HCT116 (cell line): ENCODE measurements around the gene SPATA25. TPM values are rescaled to one million over a fixed set of nuclear protein-coding genes. Genes with fewer than 3 reads are reported as not detected.

ENCODE experiments used
- ATAC-seq: fragments of 200-7000 bp; cut with Tn5 transposase; 2 replicates; pipeline ENCODE4 v1.9.1; 2020; ENCODE audit warnings: mild to moderate bottlenecking, moderate library complexity
- BruUV-seq: library from RNA; stranded (reverse); fragments of 400-500 nt; replicated peaks from 2 replicates; lab custom pipeline; 2021; lab: Mats Ljungman, UMichigan
- CTCF ChIA-PET: fragments of 300-600 bp; sonication (Branson Sonifier 250); formaldehyde crosslinking; loops from one replicate; lab custom pipeline; 2021; ENCODE audit warnings: antibody characterized with exemption; lab: Charles Lee
- POLR2A ChIA-PET: fragments of 300-600, 350-600 bp; sonication (Branson Sonifier 250); formaldehyde crosslinking; loops from one replicate; lab custom pipeline; 2021; ENCODE audit warnings: antibody characterized with exemption; lab: Charles Lee
- RAD21 ChIA-PET, 2 experiments: fragments of 300-600 bp; sonication (Branson Sonifier 250); formaldehyde crosslinking; loops; one replicate each; lab custom pipeline; 2023; ENCODE audit warnings: low total read pairs in 2 of 2; ENCODE audit not compliant: uncharacterized antibody in 2 of 2, unreplicated experiment in 2 of 2, low non-redundant PET in 1 of 2; lab: Charles Lee
- DNase-seq: peaks from one replicate; pipeline ENCODE4 v3.0.0-alpha.2; 2010; ENCODE audit warnings: low read depth, low spot score
- H2AFZ ChIP-seq: fragments of 200-600 bp; shearing (Covaris generic), sonication (generic); 2 replicates; pipeline ENCODE4 v1.6.1; 2017; ENCODE audit warnings: low read depth, mixed run types, mixed read lengths, antibody characterized with exemption, low read length; ENCODE audit not compliant: poor library complexity, severe bottlenecking
- H3K27ac ChIP-seq: 2 replicates; pipeline ENCODE4 v1.5.1; 2012; ENCODE audit warnings: low read depth, low read length
- H3K27me3 ChIP-seq: fragments of 200-600 bp; sonication (generic); 2 replicates; pipeline ENCODE4 v1.6.1; 2016; ENCODE audit warnings: mixed run types, low read length, mixed read lengths; ENCODE audit not compliant: insufficient read depth
- H3K36me3 ChIP-seq, 2 experiments: fragments of 200-500 bp in 1 of 2; fragments of 200-600 bp in 1 of 2; sonication (Bioruptor generic) in 1 of 2; sonication (generic) in 1 of 2; 2 replicates each; pipeline versions ENCODE4 v1.5.1 to v1.6.1; 2014 to 2016; ENCODE audit warnings: low read length in 2 of 2, inconsistent platforms in 1 of 2, mixed read lengths in 1 of 2, mixed run types in 1 of 2; ENCODE audit not compliant: insufficient read depth in 2 of 2, control insufficient read depth in 1 of 2
- H3K4me1 ChIP-seq, 2 experiments: fragments of 200-600 bp in 1 of 2; sonication (generic) in 1 of 2; 2 replicates each; pipeline versions ENCODE4 v1.5.1 to v1.6.1; 2012 to 2017; ENCODE audit warnings: low read length in 2 of 2, inconsistent platforms in 1 of 2, mild to moderate bottlenecking in 1 of 2, mixed read lengths in 1 of 2, mixed run types in 1 of 2, moderate library complexity in 1 of 2; ENCODE audit not compliant: insufficient read depth in 2 of 2, control insufficient read depth in 1 of 2
- H3K4me2 ChIP-seq: fragments of 200-600 bp; sonication (generic); 2 replicates; pipeline ENCODE4 v1.6.1; 2017; ENCODE audit warnings: mixed run types, low read length, mixed read lengths
- H3K4me3 ChIP-seq, 2 experiments: fragments of 200-600 bp in 1 of 2; sonication (generic) in 1 of 2; replicated peaks in 1 of 2; 2 replicates each; pipeline ENCODE4 v1.5.1; 2011 to 2016; ENCODE audit warnings: low read length in 2 of 2, control low read depth in 1 of 2, low read depth in 1 of 2, mild to moderate bottlenecking in 1 of 2, mixed read lengths in 1 of 2, mixed run types in 1 of 2
- H3K79me2 ChIP-seq: fragments of 200-600 bp; sonication (generic); 2 replicates; pipeline ENCODE4 v1.6.1; 2017; ENCODE audit warnings: mild to moderate bottlenecking, mixed run types, low read length, moderate library complexity, mixed read lengths; ENCODE audit not compliant: insufficient read depth
- H3K9ac ChIP-seq: fragments of 200-600 bp; sonication (generic); 2 replicates; pipeline ENCODE4 v1.6.1; 2016; ENCODE audit warnings: low read length, mixed read lengths
- H3K9me2 ChIP-seq: fragments of 200-600 bp; sonication (generic), shearing (Covaris generic); 2 replicates; pipeline ENCODE4 v1.6.1; 2017; ENCODE audit warnings: mixed run types, mild to moderate bottlenecking, moderate library complexity; ENCODE audit not compliant: insufficient read depth
- H3K9me3 ChIP-seq, 2 experiments: fragments of 200-500 bp in 1 of 2; fragments of 200-600 bp in 1 of 2; sonication (Bioruptor generic) in 1 of 2; sonication (generic) in 1 of 2; 2 replicates each; pipeline ENCODE4 v1.6.1; 2014 to 2017; ENCODE audit warnings: low read length in 2 of 2, mixed read lengths in 2 of 2, inconsistent platforms in 1 of 2, low read depth in 1 of 2, mild to moderate bottlenecking in 1 of 2, mixed run types in 1 of 2, moderate library complexity in 1 of 2; ENCODE audit not compliant: control insufficient read depth in 1 of 2, insufficient read depth in 1 of 2
- H4K20me1 ChIP-seq: fragments of 200-600 bp; sonication (generic), shearing (Covaris generic); 2 replicates; pipeline ENCODE4 v1.6.1; 2017; ENCODE audit warnings: mixed run types, mild to moderate bottlenecking, moderate library complexity; ENCODE audit not compliant: insufficient read depth
- TCF7L2 ChIP-seq: IDR thresholded peaks from 2 replicates; pipeline ENCODE4 v1.7.0; 2011; ENCODE audit warnings: borderline replicate concordance, inconsistent platforms; ENCODE audit not compliant: insufficient read depth, insufficient read length; ENCODE audit errors: extremely low read depth
- ZBTB33 ChIP-seq: IDR thresholded peaks from 2 replicates; pipeline ENCODE4 v1.6.1; 2011; ENCODE audit warnings: mild to moderate bottlenecking, low read length, moderate library complexity; ENCODE audit not compliant: insufficient replicate concordance; ENCODE audit errors: extremely low read depth
- intact Hi-C: fragments of 100-400 bp; cut with micrococcal nuclease; formaldehyde crosslinking; loops from 2 replicates; pipeline ENCODE4 v1.10.0; 2022
- total RNA-seq: library from RNA; stranded (reverse); gene quantifications from one replicate; pipeline ENCODE4 v1.2.1, GENCODE V29; 2021; ENCODE audit not compliant: unreplicated experiment

Gene SPATA25
- total RNA-seq, 1 experiment from 2014 or later = 0.42 TPM

GRCh38 chr20:45934046-45934585 lies 46.7 kb upstream of the SPATA25 start:
- peak overlapping the region; percentile 94 to 97 for H3K4me3 ChIP-seq
- peak overlapping the region; percentile 98 for H3K9ac ChIP-seq
- H3K36me3 ChIP-seq = peaks cover 5 to 14% of the 10 kb centered on the region in 2 experiments
- no peaks in the 10 kb centered on the region for H3K9me3 ChIP-seq
- H3K79me2 ChIP-seq = peaks cover 31% of the 10 kb centered on the region
- H3K4me1 ChIP-seq = peaks cover 4 to 32% of the 10 kb centered on the region in 2 experiments; a peak in 3 of 4 replicates
- no peak overlapping the region for H2AFZ ChIP-seq
- TF ChIP-seq TCF7L2 (peak; percentile 8), ZBTB33 (no peak)
- H3K27me3 ChIP-seq = no peaks in the 10 kb centered on the region
- no TSS peak for BruUV-seq
- ATAC-seq = peak; percentile 47
- intact Hi-C loops = loop anchor here (10.0 kb wide), 2 partner anchors 99 to 389 kb away; partner anchors contain the start of genes EPPIN and SNX21
- no peaks in the 10 kb centered on the region for H4K20me1 ChIP-seq
- peak overlapping the region; percentile 100 for H3K27ac ChIP-seq
- ChIA-PET CTCF (interaction anchor here (0.8 to 2.6 kb wide), 5 partner anchors 11 to 110 kb away, joined by 3 to 30 read pairs (median 4); no protein-coding TSS in a partner anchor), POLR2A (interaction anchor here (1.0 to 2.6 kb wide), 9 partner anchors 9 to 53 kb away, joined by 3 to 36 read pairs (median 5); partner anchors contain the start of genes ZNF335 and ZSWIM1), RAD21 (no interaction called here)
- H3K9me2 ChIP-seq = no peaks in the 10 kb centered on the region
- DNase-seq = peak; percentile 15
- H3K4me2 ChIP-seq = peak overlapping the region; percentile 87
